Endothelial cell of umbilical vein (primary cell): ENCODE measurements around the gene PRPF31. TPM values are rescaled to one million over a fixed set of nuclear protein-coding genes. Genes with fewer than 3 reads are reported as not detected.

Experiments
- BruUV-seq: library from RNA; stranded (reverse); fragments of 400-500 nt; replicated peaks from 2 replicates; lab custom pipeline; 2021; lab: Mats Ljungman, UMichigan
- CTCF ChIA-PET: fragments of 300-600, 350-600 bp; sonication (Branson Sonifier 250); formaldehyde crosslinking; loops from one replicate; lab custom pipeline; 2021; ENCODE audit warnings: antibody characterized with exemption, inconsistent platforms; lab: Charles Lee
- POLR2A ChIA-PET: fragments of 300-600, 350-600 bp; sonication (Branson Sonifier 250); formaldehyde crosslinking; loops from one replicate; lab custom pipeline; 2021; ENCODE audit warnings: antibody characterized with exemption, inconsistent platforms; lab: Charles Lee
- DNase-seq: peaks from one replicate; pipeline ENCODE4 v3.0.0-alpha.2; 2011; ENCODE audit warnings: low read depth, low spot score
- FAIRE-seq: peaks from 2 replicates; lab custom pipeline; 2011; peaks lifted over from hg19 to GRCh38; lab: Jason Lieb, UNC
- H2AFZ ChIP-seq: 2 replicates; pipeline ENCODE4 v1.6.0; 2012; ENCODE audit warnings: low read depth, low read length, control low read depth, inconsistent platforms
- H3K27ac ChIP-seq: 2 replicates; pipeline ENCODE4 v1.5.1; 2011; ENCODE audit warnings: low read depth, mild to moderate bottlenecking, control low read depth, low read length, moderate library complexity; ENCODE audit not compliant: insufficient read depth
- H3K27me3 ChIP-seq, 2 experiments: 2 replicates each; pipeline versions ENCODE4 v1.6.0 to v1.6.1; 2011; ENCODE audit warnings: low read length in 2 of 2, mixed read lengths in 1 of 2; ENCODE audit not compliant: control insufficient read depth in 2 of 2, insufficient read depth in 2 of 2
- H3K36me3 ChIP-seq, 2 experiments: 2 replicates in 1 of 2; 3 replicates in 1 of 2; pipeline ENCODE4 v1.5.1; 2011; ENCODE audit warnings: low read length in 2 of 2, mild to moderate bottlenecking in 1 of 2, moderate library complexity in 1 of 2; ENCODE audit not compliant: control insufficient read depth in 2 of 2, insufficient read depth in 2 of 2; ENCODE audit errors: extremely low read depth in 1 of 2
- H3K4me1 ChIP-seq: 3 replicates; pipeline ENCODE4 v1.5.1; 2011; ENCODE audit warnings: mild to moderate bottlenecking, low read length; ENCODE audit not compliant: control insufficient read depth, insufficient read depth; ENCODE audit errors: extremely low read depth
- H3K4me2 ChIP-seq: 2 replicates; pipeline ENCODE4 v1.6.1; 2011; ENCODE audit warnings: low read length, control low read depth, mixed read lengths; ENCODE audit not compliant: insufficient read depth
- H3K4me3 ChIP-seq, 3 experiments: fragments of 200-600 bp in 1 of 3; sonication (generic), shearing (Covaris generic) in 1 of 3; replicated peaks in 1 of 3; 2 replicates each; pipeline ENCODE4 v1.5.1; 2011 to 2016; ENCODE audit warnings: control low read depth in 3 of 3, low read length in 3 of 3, mild to moderate bottlenecking in 2 of 3, inconsistent platforms in 1 of 3, low read depth in 1 of 3, moderate library complexity in 1 of 3; ENCODE audit not compliant: insufficient read depth in 1 of 3
- H3K79me2 ChIP-seq: 2 replicates; pipeline ENCODE4 v1.6.0; 2012; ENCODE audit warnings: low read length, inconsistent platforms; ENCODE audit not compliant: control insufficient read depth, insufficient read depth
- H3K9ac ChIP-seq: replicated peaks from 2 replicates; pipeline ENCODE3; 2011; ENCODE audit warnings: low read length, control low read depth; ENCODE audit not compliant: insufficient read depth; ENCODE audit errors: extremely low read depth
- H3K9me1 ChIP-seq: replicated peaks from 3 replicates; pipeline ENCODE4 v1.6.0; 2011; ENCODE audit warnings: mild to moderate bottlenecking, low read length; ENCODE audit not compliant: control insufficient read depth, insufficient read depth; ENCODE audit errors: extremely low read depth
- H3K9me3 ChIP-seq: replicated peaks from 2 replicates; pipeline ENCODE4 v1.5.1; 2012; ENCODE audit warnings: low read length, inconsistent platforms; ENCODE audit not compliant: control insufficient read depth, insufficient read depth
- H4K20me1 ChIP-seq: replicated peaks from 2 replicates; pipeline ENCODE3; 2011; ENCODE audit warnings: mild to moderate bottlenecking, low read length; ENCODE audit not compliant: control insufficient read depth, insufficient read depth; ENCODE audit errors: extremely low read depth
- CTCF ChIP-seq, 2 donors: IDR thresholded peaks; 1 replicate in 1 of 2; 2 replicates in 1 of 2; pipeline ENCODE4 v1.5.1; 2011; ENCODE audit warnings: low read length in 2 of 2, mild to moderate bottlenecking in 2 of 2, moderate library complexity in 2 of 2, control low read depth in 1 of 2, inconsistent platforms in 1 of 2, low read depth in 1 of 2; ENCODE audit not compliant: insufficient read depth in 1 of 2; ENCODE audit errors: extremely low read depth in 1 of 2
- EZH2 ChIP-seq: IDR thresholded peaks from 2 replicates; pipeline ENCODE4 v1.6.1; 2012; ENCODE audit warnings: borderline replicate concordance, low read depth, mild to moderate bottlenecking, moderate library complexity, low read length, inconsistent platforms; ENCODE audit not compliant: severe bottlenecking
- FOS ChIP-seq: IDR thresholded peaks from 2 replicates; pipeline ENCODE4 v1.6.1; 2011; ENCODE audit warnings: mild to moderate bottlenecking, low read length, moderate library complexity, borderline replicate concordance; ENCODE audit not compliant: insufficient read depth
- GATA2 ChIP-seq: IDR thresholded peaks from 2 replicates; pipeline ENCODE4 v1.7.0; 2011; ENCODE audit warnings: low read depth, mild to moderate bottlenecking, moderate library complexity, mixed read lengths, low read length; ENCODE audit not compliant: insufficient read length, insufficient read depth
- JUN ChIP-seq: IDR thresholded peaks from 2 replicates; pipeline ENCODE4 v1.6.1; 2011; ENCODE audit warnings: borderline replicate concordance, low read depth; ENCODE audit not compliant: insufficient read length, insufficient read depth
- MAX ChIP-seq: IDR thresholded peaks from 2 replicates; pipeline ENCODE4 v1.6.1; 2011; ENCODE audit not compliant: insufficient read depth, insufficient read length
- MYC ChIP-seq: IDR thresholded peaks from one replicate; pipeline ENCODE4 v1.6.1; 2011; ENCODE audit warnings: mild to moderate bottlenecking, low read depth, low read length
- POLR2A ChIP-seq: IDR thresholded peaks from 2 replicates; pipeline ENCODE4 v1.6.1; 2012; ENCODE audit warnings: low read depth, mild to moderate bottlenecking, control low read depth, low read length
- POLR2AphosphoS5 ChIP-seq: IDR thresholded peaks from 2 replicates; pipeline ENCODE4 v1.6.1; 2012; ENCODE audit warnings: low read depth, mild to moderate bottlenecking, control low read depth, low read length, moderate library complexity; ENCODE audit not compliant: insufficient read depth
- dilution Hi-C: fragments of 300-500 bp; cut with MboI; formaldehyde crosslinking; loops from one replicate; pipeline ENCODE4 v1.15.0; 2019; ENCODE audit warnings: low sequenced_read_pairs; ENCODE audit not compliant: extremely low pct_ligation_motif_present
- intact Hi-C: fragments of 100-400 bp; cut with micrococcal nuclease; formaldehyde crosslinking; loops from one replicate; pipeline ENCODE4 v1.10.0; 2022
- polyA plus RNA-seq, 4 experiments: library from polyadenylated mRNA; depleted of rRNA in 3 of 4; stranded (reverse) in 3 of 4; unstranded in 1 of 4; fragments of >200 nt; gene quantifications; 2 replicates each; pipeline versions ENCODE4 v1.2.1 to v1.2.3, GENCODE V29; 2011 to 2012; ENCODE audit warnings: missing spikeins in 1 of 4
- total RNA-seq: library from RNA; stranded (reverse); gene quantifications from 2 replicates; pipeline ENCODE4 v1.2.3, GENCODE V29; 2021

The PRPF31 gene
- total and polyA plus RNA-seq, 2 donors (not counting 3 experiments of a cell fraction or from before 2014, with no cell fraction given), result 76.2 to 101 TPM

DNA sequence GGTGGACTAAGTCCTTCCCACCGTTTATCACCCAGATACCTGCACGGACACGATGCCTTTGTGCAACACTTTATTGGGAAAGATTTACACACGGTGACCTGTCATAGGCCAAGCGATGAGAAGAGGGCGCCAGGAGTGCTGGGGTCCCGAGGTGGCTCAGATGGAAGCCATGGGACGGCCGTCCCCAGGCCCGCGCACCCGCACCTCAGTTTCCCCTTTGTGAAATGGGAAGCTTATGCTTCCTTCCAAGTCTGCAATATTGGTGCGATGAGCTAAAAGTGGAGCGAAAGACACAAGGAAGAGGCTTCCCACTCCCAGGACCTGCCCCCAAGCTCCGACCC lies 57.8 kb downstream of the PRPF31 start:
- peaks cover 3 to 9% of the 10 kb centered on the region in 2 experiments for H3K36me3 ChIP-seq
- intact Hi-C loops (no loop called here), dilution Hi-C loops (no loop called here)
- BruUV-seq, result no TSS peak
- H3K9ac ChIP-seq, result no peak overlapping the region
- no peaks in the 10 kb centered on the region for H3K9me1 ChIP-seq
- DNase-seq (no peak), FAIRE-seq (no peak)
- H4K20me1 ChIP-seq, result no peaks in the 10 kb centered on the region
- ChIA-PET POLR2A (no interaction called here), CTCF (interaction anchor here (1.1 to 2.3 kb wide), 3 partner anchors 16 to 93 kb away, joined by 3 to 5 read pairs (median 4); partner anchors contain the start of gene MBOAT7)
- no peak overlapping the region for H2AFZ ChIP-seq
- no peaks in the 10 kb centered on the region for H3K4me1 ChIP-seq
- H3K27me3 ChIP-seq, result no peaks in the 10 kb centered on the region
- no peak overlapping the region for H3K27ac ChIP-seq
- H3K79me2 ChIP-seq, result no peaks in the 10 kb centered on the region
- TF ChIP-seq POLR2AphosphoS5 (no peak), JUN (no peak), CTCF (IDR thresholded peaks at IDR 0.05; ENCODE audit: extremely low read depth in 1 of 2, insufficient read depth in 1 of 2, low read depth in 1 of 2, low read length in 2 of 2) (no peak), POLR2A (no peak), MYC (no peak), MAX (no peak), EZH2 (no peak), GATA2 (no peak), FOS (no peak)
- H3K4me2 ChIP-seq, result no peak overlapping the region
- no peaks in the 10 kb centered on the region for H3K9me3 ChIP-seq
- H3K4me3 ChIP-seq, result no peak overlapping the region
